Frontal cortex (tissue), 4 donors: ENCODE measurements around the gene CSF2. TPM values are rescaled to one million over a fixed set of nuclear protein-coding genes. Genes with fewer than 3 reads are reported as not detected.

ENCODE experiments used
- DNase-seq, 2 donors: peaks; one replicate each; pipeline ENCODE4 v3.0.0; 2012; ENCODE audit warnings: low spot score in 2 of 2
- FAIRE-seq: peaks from 2 replicates; lab custom pipeline; 2012; peaks lifted over from hg19 to GRCh38; lab: Jason Lieb, UNC
- total RNA-seq: library from RNA; depleted of rRNA; stranded (reverse); fragments of >200 nt; gene quantifications from one replicate; pipeline ENCODE4 v1.2.3, GENCODE V29; 2014
- donor health status: control.
- donor health status: control.
- donor health status: control.

Gene CSF2
- total RNA-seq, 1 donor from 2014 or later: not detected

DNA sequence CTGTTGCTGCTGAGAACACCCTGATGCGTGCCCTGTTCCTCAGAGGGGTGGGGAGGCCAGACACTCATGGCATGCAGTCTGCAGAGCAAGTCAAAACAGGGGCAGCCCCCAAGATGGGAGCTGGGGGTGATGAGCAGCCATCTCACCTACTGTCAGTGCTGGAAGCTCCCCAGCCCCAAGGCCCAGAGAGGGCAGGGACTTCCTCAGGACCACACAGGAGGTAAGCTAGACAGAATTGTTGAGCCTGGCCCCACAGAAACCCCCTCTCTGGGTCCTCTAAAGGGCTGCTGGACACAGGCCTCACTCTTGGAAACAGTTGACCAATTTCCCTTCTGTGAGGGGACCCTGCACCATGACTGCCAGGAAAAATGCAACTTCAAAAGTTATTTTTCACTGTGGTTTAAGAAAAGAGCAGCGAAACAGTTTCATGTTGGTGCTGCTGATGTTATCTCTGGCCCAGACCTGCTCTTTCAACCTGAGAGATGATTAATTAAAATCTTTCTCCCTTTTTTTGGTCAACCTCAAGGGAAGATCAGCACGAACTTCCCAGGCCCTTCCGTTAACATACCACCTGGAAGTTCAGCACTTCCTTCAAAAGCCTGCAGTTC, 9.6 kb downstream of the CSF2 start:
- no peak for DNase-seq
- no peak for FAIRE-seq

- FAIRE-seq (no peak), DNase-seq (no peak)
Observed at GRCh38 chr5:132085686-132086085, 12.1 kb downstream of the CSF2 start.

- no peak for FAIRE-seq
- no peak for DNase-seq
Observed at GRCh38 chr5:132086277-132086794, 12.7 kb downstream of the CSF2 start.

DNA sequence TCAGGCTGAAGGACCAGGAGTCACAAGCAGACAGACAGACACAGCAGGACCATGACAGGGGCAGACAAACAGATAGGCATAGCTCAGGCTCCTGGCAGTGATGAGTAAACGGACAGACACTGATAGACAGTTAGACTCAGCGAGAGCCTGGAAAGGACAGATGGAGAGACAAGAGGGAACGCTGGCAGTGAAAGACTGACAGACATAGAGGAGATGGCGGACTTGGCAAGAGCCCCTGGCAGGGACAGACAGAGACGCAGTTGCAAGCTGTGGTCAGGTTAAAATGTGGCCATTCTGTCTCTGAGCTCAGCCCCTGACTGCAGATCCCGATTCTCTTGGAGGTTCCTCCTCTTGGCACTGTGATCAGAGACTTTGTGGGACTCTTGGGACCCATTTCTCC, 13.6 kb downstream of the CSF2 start:
- FAIRE-seq: no peak
- DNase-seq: no peak

GRCh38 chr5:132087661-132088060, 14.1 kb downstream of the CSF2 start:
- no peak for FAIRE-seq
- no peak for DNase-seq

DNA sequence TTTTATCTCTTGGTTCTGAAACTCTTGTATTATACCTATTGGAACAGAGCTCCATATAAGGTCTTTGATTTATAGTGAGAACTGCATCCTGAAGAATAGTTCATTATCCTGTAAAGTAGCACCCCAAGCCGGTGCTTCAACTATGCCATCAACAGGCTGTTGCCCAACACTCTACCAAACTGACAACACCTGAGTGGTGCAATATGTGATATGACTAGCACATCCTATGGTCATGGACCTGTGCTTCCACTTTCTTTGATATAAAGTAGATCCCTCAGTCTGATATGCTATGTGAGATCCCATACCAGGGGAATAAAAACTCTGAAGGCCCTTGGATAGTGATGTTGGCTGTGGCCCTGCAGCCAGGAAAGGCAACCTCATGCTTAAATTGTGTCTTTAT, 15.8 kb downstream of the CSF2 start:
- no peak for DNase-seq
- FAIRE-seq: no peak

DNA sequence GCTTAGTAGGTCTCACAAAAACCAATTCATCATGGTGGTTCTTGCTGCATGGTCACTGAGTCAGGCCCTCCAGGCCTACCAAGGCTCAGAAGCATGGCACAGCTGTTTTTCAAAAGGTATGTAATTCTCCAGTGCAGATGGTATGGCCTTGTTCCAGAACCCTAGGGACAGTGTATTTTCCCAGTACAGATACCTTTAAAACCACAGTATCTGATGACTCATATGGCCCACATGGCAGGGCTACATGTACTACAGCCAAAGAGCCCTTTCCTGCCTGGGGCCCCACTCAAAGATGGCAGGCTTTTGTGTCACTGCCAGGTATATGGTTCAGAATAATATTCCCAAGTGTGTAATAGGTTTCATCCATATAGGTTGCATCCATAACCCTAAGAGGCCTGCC, 16.5 kb downstream of the CSF2 start:
- no peak for DNase-seq
- no peak for FAIRE-seq

- no peak for DNase-seq
- FAIRE-seq: no peak
Observed at GRCh38 chr5:132093271-132093670, 19.7 kb downstream of the CSF2 start.

DNA sequence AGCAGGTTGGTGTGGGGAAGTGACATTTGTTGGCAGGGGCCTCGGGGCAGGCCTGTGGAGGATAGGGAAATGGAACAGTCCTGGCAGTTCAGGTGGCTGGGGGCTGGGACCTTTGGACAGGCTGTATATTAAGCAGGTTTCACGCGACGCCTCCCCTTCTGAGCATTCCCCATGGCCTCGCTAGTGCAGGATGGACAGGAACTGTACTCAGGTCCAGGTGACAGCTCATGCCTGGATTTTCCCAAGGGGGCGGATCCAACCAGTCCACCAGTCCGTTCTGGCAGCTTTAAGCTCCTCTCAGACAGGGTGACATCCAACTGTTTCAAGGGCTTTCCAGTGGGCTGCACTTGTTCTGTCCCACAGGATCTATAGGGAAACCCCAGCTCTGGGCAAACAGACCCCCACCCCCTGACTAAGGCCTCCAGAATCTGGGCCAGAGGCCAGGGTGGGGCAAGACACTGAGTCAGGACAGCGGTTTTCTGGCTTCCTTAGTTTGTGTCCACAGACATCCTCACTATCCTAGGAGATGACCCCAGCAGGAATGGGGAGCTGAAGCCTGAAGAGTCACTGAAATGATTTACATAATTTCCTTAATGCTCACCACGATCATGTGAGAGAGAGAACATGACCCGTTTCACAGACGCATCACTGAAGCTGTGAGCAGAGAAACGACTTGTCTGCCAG, 20.9 kb downstream of the CSF2 start:
- FAIRE-seq (no peak), DNase-seq (no peak)

GRCh38 chr5:132095077-132095410, 21.5 kb downstream of the CSF2 start:
- no peak for FAIRE-seq
- DNase-seq: no peak

GRCh38 chr5:132095424-132095972, 21.9 kb downstream of the CSF2 start:
- no peak for DNase-seq
- no peak for FAIRE-seq

GRCh38 chr5:132096904-132097303, 23.3 kb downstream of the CSF2 start:
- FAIRE-seq (no peak), DNase-seq (no peak)

GRCh38 chr5:132098151-132098594, 24.6 kb downstream of the CSF2 start:
- FAIRE-seq: no peak

DNA sequence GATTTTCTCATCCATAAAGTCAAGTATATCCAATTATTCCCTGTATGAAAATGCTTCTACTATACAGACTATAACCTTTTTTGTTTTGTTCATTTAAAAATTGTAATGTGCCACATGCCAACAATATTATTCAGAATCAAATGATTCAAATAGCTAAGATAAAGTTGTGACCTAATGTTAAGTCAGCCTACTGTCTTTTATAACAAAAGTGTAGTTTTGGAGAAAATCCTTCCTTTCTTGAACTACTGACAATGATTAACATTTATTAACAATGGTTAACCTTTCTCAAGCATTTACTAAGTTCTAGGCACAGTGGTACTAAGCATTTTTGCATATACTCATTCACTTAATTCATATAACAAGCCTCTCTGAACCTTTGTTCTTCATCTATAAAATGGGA, 25.0 kb downstream of the CSF2 start:
- DNase-seq: no peak
- no peak for FAIRE-seq

More at GRCh38 chr5:132098151-132098594, 24.6 kb downstream of the CSF2 start:
- no peak for DNase-seq

GRCh38 chr5:132099076-132099748, 25.6 kb downstream of the CSF2 start:
- FAIRE-seq: no peak
- DNase-seq: no peak

GRCh38 chr5:132099905-132100304, 26.3 kb downstream of the CSF2 start:
- FAIRE-seq: no peak
- DNase-seq: no peak

- FAIRE-seq: no peak
- no peak for DNase-seq
Observed at GRCh38 chr5:132100672-132101261, 27.2 kb downstream of the CSF2 start.

GRCh38 chr5:132101385-132101880, 27.8 kb downstream of the CSF2 start:
- FAIRE-seq (no peak), DNase-seq (no peak)

- no peak for FAIRE-seq
- DNase-seq: no peak
Observed at GRCh38 chr5:132102101-132102701, 28.6 kb downstream of the CSF2 start.

DNA sequence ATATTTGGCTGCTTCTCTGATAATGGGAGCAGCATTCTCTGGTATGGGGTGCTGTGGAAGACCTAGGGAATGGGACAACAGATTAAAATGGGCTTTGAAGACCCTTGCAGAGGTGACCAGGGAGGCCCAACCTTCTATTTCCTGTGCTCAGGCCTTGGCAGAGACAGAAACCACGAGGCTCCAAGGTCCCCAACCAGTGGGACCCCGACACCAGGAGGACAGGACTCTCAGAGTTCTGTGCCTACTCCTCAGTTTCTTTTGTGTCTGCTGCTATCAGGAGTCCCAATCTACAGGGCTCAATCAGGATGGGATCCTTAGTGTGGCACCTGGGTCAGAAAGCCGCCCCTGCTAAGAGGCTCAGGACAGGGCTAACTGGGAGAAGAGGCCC, 29.3 kb downstream of the CSF2 start:
- DNase-seq: no peak
- no peak for FAIRE-seq
